ENCODE results near the gene NRL. TPM values are rescaled to one million over a fixed set of nuclear protein-coding genes. Genes with fewer than 3 reads are reported as not detected.

NRL gene
- total RNA-seq, 1 experiment from 2014 or later: 0.66 TPM

- Histone ChIP-seq H3K9me2 (ENCODE audit: insufficient read depth) (no peaks in the 10 kb centered on the region), H2AFZ (ENCODE audit: low read depth, low read length, poor library complexity, severe bottlenecking) (no peak overlapping the region), H3K27ac (ENCODE audit: low read depth, low read length) (no peak overlapping the region), H3K4me3 (replicated peaks in 1 of 2; ENCODE audit: low read depth in 1 of 2, low read length in 2 of 2) (no peak overlapping the region), H3K27me3 (ENCODE audit: insufficient read depth, low read length) (no peaks in the 10 kb centered on the region), H3K4me1 (ENCODE audit: control insufficient read depth in 1 of 2, insufficient read depth in 2 of 2, low read length in 2 of 2) (peaks cover 0 to under 1% of the 10 kb centered on the region in 2 experiments; a peak in 1 of 4 replicates), H3K4me2 (ENCODE audit: low read length) (no peak overlapping the region), H4K20me1 (ENCODE audit: insufficient read depth) (no peaks in the 10 kb centered on the region), H3K9me3 (ENCODE audit: control insufficient read depth in 1 of 2, insufficient read depth in 1 of 2, low read depth in 1 of 2, low read length in 2 of 2) (no peaks in the 10 kb centered on the region), H3K79me2 (ENCODE audit: insufficient read depth, low read length) (0 out of 2 replicates have a peak, but pooled peaks cover 6% of the 10 kb centered on the region), H3K36me3 (ENCODE audit: control insufficient read depth in 1 of 2, insufficient read depth in 2 of 2, low read length in 2 of 2) (peaks cover 18 to 28% of the 10 kb centered on the region in 2 experiments), H3K9ac (ENCODE audit: low read length) (no peak overlapping the region)
- ChIA-PET CTCF (no interaction called here), RAD21 (ENCODE audit: low non-redundant PET in 1 of 2, low total read pairs in 2 of 2, uncharacterized antibody in 2 of 2, unreplicated experiment in 2 of 2) (no interaction called here), POLR2A (no interaction called here)
- no peak for ATAC-seq
- no peak for TF ChIP-seq REST (IDR thresholded peaks at IDR 0.05; ENCODE audit: low read depth)
- no peak for TF ChIP-seq POLR2AphosphoS5 (IDR thresholded peaks at IDR 0.05; ENCODE audit: low read depth, low read length)
- TF ChIP-seq SP1 (IDR thresholded peaks at IDR 0.05; ENCODE audit: low read depth): no peak
- no peak for TF ChIP-seq EZH2 (IDR thresholded peaks at IDR 0.05)
- TF ChIP-seq ZFX (IDR thresholded peaks at IDR 0.05): no peak
- no peak for TF ChIP-seq ELF1 (IDR thresholded peaks at IDR 0.05; ENCODE audit: borderline replicate concordance, low read depth)
- TF ChIP-seq JUND (IDR thresholded peaks at IDR 0.05): no peak
- TF ChIP-seq POLR2A (IDR thresholded peaks at IDR 0.05; ENCODE audit: borderline replicate concordance, extremely low read depth, insufficient read depth, insufficient read length): no peak
- no peak for TF ChIP-seq CEBPB (IDR thresholded peaks at IDR 0.05; ENCODE audit: low read depth)
- TF ChIP-seq ZNF274 (IDR thresholded peaks at IDR 0.05; ENCODE audit: low read depth, low read length): no peak
- no TSS peak for BruUV-seq (replicated peaks)
- intact Hi-C loops (cut with micrococcal nuclease): no loop called here
- no peak for DNase-seq (ENCODE audit: low read depth, low spot score)
These were observed 6.5 kb upstream of the NRL start for GRCh38 chr14:24121210-24121609.

Measured in HCT116 (cell line).